CD8-positive, alpha-beta memory T cell (primary cell): Measurements from ENCODE around the gene HTN3. TPM values are rescaled to one million over a fixed set of nuclear protein-coding genes. Genes with fewer than 3 reads are reported as not detected.
"Not testable (repeated sequence)": the region's sequence is repeated elsewhere in the genome, so short reads cannot be mapped to it uniquely, and the experiment has no call there.

Experiments used
- CTCF ChIA-PET: fragments of 350-600 bp; sonication (Branson Sonifier 250); formaldehyde crosslinking; loops from one replicate; lab custom pipeline; 2021; ENCODE audit warnings: antibody characterized with exemption; lab: Charles Lee
- POLR2A ChIA-PET: fragments of 350-600 bp; sonication (Branson Sonifier 250); formaldehyde crosslinking; loops from one replicate; lab custom pipeline; 2021; ENCODE audit warnings: antibody characterized with exemption; lab: Charles Lee
- DNase-seq, 5 donors: peaks; one replicate each; pipeline versions ENCODE4 v3.0.0 to v3.0.0-alpha.2; 2020 to 2022; ENCODE audit warnings: mixed read lengths in 1 of 5
- H3K27ac ChIP-seq: one replicate; pipeline ENCODE4 v1.7.0; 2013; ENCODE audit warnings: low read depth, mild to moderate bottlenecking, low read length, moderate library complexity
- H3K27me3 ChIP-seq: 2 replicates; pipeline ENCODE4 v1.7.0; 2013; ENCODE audit warnings: low read length, mild to moderate bottlenecking; ENCODE audit not compliant: insufficient read depth, poor library complexity, severe bottlenecking
- H3K36me3 ChIP-seq: 2 replicates; pipeline ENCODE4 v1.7.0; 2013; ENCODE audit warnings: mild to moderate bottlenecking, low read length, moderate library complexity; ENCODE audit not compliant: insufficient read depth
- H3K4me1 ChIP-seq: 2 replicates; pipeline ENCODE4 v1.7.0; 2013; ENCODE audit warnings: mild to moderate bottlenecking, low read length, moderate library complexity; ENCODE audit not compliant: insufficient read depth
- H3K4me3 ChIP-seq: 2 replicates; pipeline ENCODE4 v1.7.0; 2013; ENCODE audit warnings: mild to moderate bottlenecking, low read length
- H3K9me3 ChIP-seq: 2 replicates; pipeline ENCODE4 v1.7.0; 2013; ENCODE audit warnings: mild to moderate bottlenecking, low read length
- H3K27ac Mint-ChIP-seq, 8 donors: one replicate each; pipeline ENCODE4 v1.8.0; 2020 to 2021; ENCODE audit warnings: mixed read lengths in 8 of 8, mild to moderate bottlenecking in 6 of 8, inconsistent platforms in 3 of 8, moderate library complexity in 3 of 8
- H3K27me3 Mint-ChIP-seq, 2 donors: one replicate each; pipeline ENCODE4 v1.8.0; 2020 to 2021; ENCODE audit warnings: mixed read lengths in 2 of 2, mild to moderate bottlenecking in 1 of 2, moderate library complexity in 1 of 2
- H3K36me3 Mint-ChIP-seq, 3 donors: one replicate each; pipeline ENCODE4 v1.8.0; 2020 to 2021; ENCODE audit warnings: mixed read lengths in 3 of 3, inconsistent platforms in 1 of 3, mild to moderate bottlenecking in 1 of 3
- H3K4me1 Mint-ChIP-seq, 3 donors: one replicate each; pipeline ENCODE4 v1.8.0; 2020 to 2021; ENCODE audit warnings: mixed read lengths in 3 of 3, inconsistent platforms in 1 of 3, mild to moderate bottlenecking in 1 of 3
- H3K4me3 Mint-ChIP-seq, 7 donors: one replicate each; pipeline ENCODE4 v1.8.0; 2020 to 2021; ENCODE audit warnings: mixed read lengths in 7 of 7, mild to moderate bottlenecking in 6 of 7, moderate library complexity in 4 of 7, inconsistent platforms in 2 of 7
- H3K9me3 Mint-ChIP-seq, 5 donors: one replicate each; pipeline ENCODE4 v1.8.0; 2020 to 2022; ENCODE audit warnings: mixed read lengths in 5 of 5, mild to moderate bottlenecking in 3 of 5, moderate library complexity in 2 of 5, inconsistent platforms in 1 of 5
- polyA plus RNA-seq: library from polyadenylated mRNA; unstranded; fragments of 300-500 nt; fragmentation: Illumina TruSeq; gene quantifications from one replicate; pipeline ENCODE4 v1.2.3, GENCODE V29; 2021
- total RNA-seq, 2 experiments: library from RNA; stranded (reverse); gene quantifications; one replicate each; pipeline ENCODE4 v1.2.3, GENCODE V29; 2021

HTN3 gene
- total and polyA plus RNA-seq, 3 experiments from 2014 or later: not detected

DNA sequence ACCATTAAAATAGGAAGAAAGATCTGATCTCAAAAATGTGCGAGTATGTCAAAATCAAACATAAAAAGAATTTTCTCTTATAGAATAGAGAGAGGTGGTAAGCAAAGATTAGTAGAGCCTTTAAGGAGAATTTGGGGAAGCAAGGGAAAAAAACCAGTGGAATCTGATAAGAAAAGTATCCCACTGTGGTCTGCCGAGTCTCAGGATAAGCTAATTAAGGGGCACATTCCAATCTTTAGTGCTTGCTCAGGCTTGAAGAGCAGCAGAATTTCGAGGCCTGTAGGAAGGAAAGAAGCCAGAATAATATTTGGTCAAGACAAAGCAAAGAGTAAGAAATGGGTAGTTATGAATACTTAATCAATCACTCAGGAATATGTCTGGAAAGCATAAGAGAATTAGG, 19.5 kb upstream of the HTN3 start:
- no peaks in the 10 kb centered on the region for H3K27me3 Mint-ChIP-seq
- H3K36me3 Mint-ChIP-seq: no peaks in the 10 kb centered on the region
- ChIA-PET CTCF (no interaction called here), POLR2A (no interaction called here)
- H3K4me3 ChIP-seq: no peak overlapping the region
- H3K27ac Mint-ChIP-seq: no peak overlapping the region
- no peaks in the 10 kb centered on the region for H3K4me1 Mint-ChIP-seq
- H3K27ac ChIP-seq: no peak overlapping the region
- peaks cover 0 to 11% (median 5%) of the 10 kb centered on the region in 5 donors for H3K9me3 Mint-ChIP-seq
- no peaks in the 10 kb centered on the region for H3K27me3 ChIP-seq
- H3K4me1 ChIP-seq: no peaks in the 10 kb centered on the region
- DNase-seq: no peak
- no peak overlapping the region for H3K4me3 Mint-ChIP-seq
- no peaks in the 10 kb centered on the region for H3K36me3 ChIP-seq
- no peaks in the 10 kb centered on the region for H3K9me3 ChIP-seq

DNA sequence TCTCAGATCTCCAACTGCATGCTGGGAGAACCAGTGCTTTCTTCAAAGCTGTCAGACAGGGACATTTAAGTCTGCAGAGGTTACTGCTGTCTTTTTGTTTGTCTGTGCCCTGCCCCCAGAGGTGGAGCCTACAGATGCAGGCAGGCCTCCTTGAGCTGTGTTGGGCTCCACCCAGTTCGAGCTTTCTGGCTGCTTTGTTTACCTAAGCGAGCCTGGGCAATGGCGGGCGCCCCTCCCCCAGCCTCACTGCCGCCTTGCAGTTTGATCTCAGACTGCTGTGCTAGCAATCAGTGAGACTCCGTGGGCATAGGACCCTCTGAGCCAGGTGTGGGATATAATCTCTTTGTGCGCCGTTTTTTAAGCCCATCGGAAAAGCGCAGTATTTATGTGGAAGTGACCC, 9.3 kb upstream of the HTN3 start:
- H3K4me1 Mint-ChIP-seq, H3K9me3 ChIP-seq, H3K9me3 Mint-ChIP-seq, H3K4me3 ChIP-seq, DNase-seq, H3K27ac Mint-ChIP-seq, H3K4me1 ChIP-seq, H3K27me3 Mint-ChIP-seq, H3K27me3 ChIP-seq, H3K36me3 ChIP-seq, POLR2A ChIA-PET, H3K36me3 Mint-ChIP-seq, H3K4me3 Mint-ChIP-seq, H3K27ac ChIP-seq, CTCF ChIA-PET: not testable (repeated sequence)

DNA sequence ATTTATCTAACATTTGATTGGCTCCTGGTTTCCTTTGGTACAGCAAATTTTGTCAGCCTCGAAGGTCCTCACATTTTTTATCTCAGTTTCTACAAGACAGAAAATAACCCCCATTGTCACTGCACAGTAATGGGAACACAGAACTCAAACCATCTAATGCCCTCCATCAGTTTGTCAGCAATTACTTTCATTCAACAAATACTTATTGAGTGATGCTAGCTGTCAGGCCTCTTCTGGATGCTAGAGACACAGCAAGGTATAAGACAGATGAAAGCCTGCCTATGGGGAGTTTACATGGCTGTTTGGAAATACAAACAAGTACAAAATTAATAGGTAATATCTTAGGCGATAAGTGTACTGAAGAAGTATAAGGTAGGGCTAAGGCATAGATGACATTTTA, 5.0 kb upstream of the HTN3 start:
- no peak for DNase-seq
- Mint-ChIP-seq H3K27me3 (no peaks in the 10 kb centered on the region), H3K9me3 (peaks cover 0 to 6% (median 0%) of the 10 kb centered on the region in 5 donors), H3K4me1 (no peaks in the 10 kb centered on the region), H3K36me3 (no peaks in the 10 kb centered on the region), H3K27ac (no peak overlapping the region), H3K4me3 (no peak overlapping the region)
- H3K4me1 ChIP-seq: no peaks in the 10 kb centered on the region
- no peak overlapping the region for H3K4me3 ChIP-seq
- ChIA-PET POLR2A (no interaction called here), CTCF (no interaction called here)
- H3K27ac ChIP-seq: no peak overlapping the region
- H3K27me3 ChIP-seq: no peaks in the 10 kb centered on the region
- no peaks in the 10 kb centered on the region for H3K36me3 ChIP-seq
- no peaks in the 10 kb centered on the region for H3K9me3 ChIP-seq

DNA sequence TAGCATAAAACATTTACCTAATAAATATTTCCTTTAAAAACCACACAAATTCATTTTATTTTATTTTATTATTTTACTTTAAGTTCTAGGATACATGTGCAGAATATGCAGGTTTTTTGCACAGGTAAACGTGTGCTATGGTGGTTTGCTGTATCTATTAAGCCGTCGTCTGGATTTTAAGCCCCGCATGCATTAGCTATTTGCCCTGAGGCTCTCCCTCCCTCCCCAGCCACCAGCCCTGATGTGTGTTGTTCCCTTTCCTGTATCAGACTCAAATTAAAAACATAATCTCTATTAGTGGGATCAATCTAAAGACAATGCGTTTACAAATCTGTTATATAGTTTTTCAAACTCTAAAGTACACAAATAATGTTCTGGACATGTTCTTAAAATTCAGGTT, 1.2 kb upstream of the HTN3 start:
- Mint-ChIP-seq H3K9me3 (peaks cover 0 to 6% (median 0%) of the 10 kb centered on the region in 5 donors), H3K27me3 (no peaks in the 10 kb centered on the region), H3K27ac (no peak overlapping the region), H3K4me1 (no peaks in the 10 kb centered on the region), H3K4me3 (no peak overlapping the region), H3K36me3 (no peaks in the 10 kb centered on the region)
- H3K4me1 ChIP-seq: no peaks in the 10 kb centered on the region
- no peak overlapping the region for H3K4me3 ChIP-seq
- H3K36me3 ChIP-seq: no peaks in the 10 kb centered on the region
- H3K9me3 ChIP-seq: no peaks in the 10 kb centered on the region
- no peaks in the 10 kb centered on the region for H3K27me3 ChIP-seq
- ChIA-PET POLR2A (no interaction called here), CTCF (no interaction called here)
- DNase-seq: no peak
- no peak overlapping the region for H3K27ac ChIP-seq

DNA sequence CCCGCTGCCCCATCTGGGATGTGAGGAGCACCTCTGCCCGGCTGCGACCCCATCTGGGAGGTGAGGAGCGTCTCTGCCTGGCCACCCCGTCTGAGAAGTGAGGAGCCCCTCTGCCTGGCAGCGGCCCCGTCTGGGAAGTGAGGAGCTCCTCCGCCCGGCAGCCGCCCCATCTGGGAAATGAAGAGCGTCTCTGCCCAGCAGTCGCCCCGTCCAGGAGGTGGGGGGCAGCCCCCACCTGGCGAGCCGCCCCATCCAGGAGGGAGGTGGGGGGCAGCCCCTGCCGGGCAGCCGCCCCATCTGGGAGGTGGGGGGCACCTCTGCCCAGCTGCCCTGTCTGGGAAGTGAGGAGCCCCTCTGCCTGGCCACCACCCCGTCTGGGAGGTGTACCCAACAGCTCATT, 9.3 kb downstream of the HTN3 start:
- DNase-seq, CTCF ChIA-PET, H3K4me1 ChIP-seq, H3K4me1 Mint-ChIP-seq, H3K36me3 ChIP-seq, H3K36me3 Mint-ChIP-seq, H3K4me3 ChIP-seq, POLR2A ChIA-PET, H3K27ac Mint-ChIP-seq, H3K27me3 ChIP-seq, H3K27me3 Mint-ChIP-seq, H3K4me3 Mint-ChIP-seq, H3K27ac ChIP-seq, H3K9me3 ChIP-seq: not testable (repeated sequence)
- H3K9me3 Mint-ChIP-seq: peaks cover 10 to 19% (median 14%) of the 10 kb centered on the region in 5 donors

DNA sequence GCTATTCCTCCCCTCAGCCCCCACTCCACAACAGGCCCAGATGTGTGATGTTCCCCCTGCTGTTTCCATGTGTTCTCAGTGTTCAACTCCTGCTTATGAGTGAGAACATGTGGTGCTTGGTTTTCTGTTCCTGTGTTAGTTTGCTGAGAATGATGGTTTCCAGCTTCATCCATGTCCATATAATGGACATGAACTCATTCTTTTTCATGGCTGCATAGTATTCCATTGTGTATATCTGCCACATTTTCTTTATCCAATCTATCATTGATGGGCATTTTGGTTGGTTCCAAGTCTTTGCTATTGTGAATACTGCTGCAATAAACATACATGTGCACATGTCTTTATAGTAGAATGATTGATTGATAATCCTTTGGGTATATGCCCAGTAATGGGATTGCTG, 11.7 kb downstream of the HTN3 start:
- H3K27me3 ChIP-seq, H3K4me3 Mint-ChIP-seq, H3K4me1 ChIP-seq, H3K4me1 Mint-ChIP-seq, H3K4me3 ChIP-seq, H3K36me3 ChIP-seq, H3K36me3 Mint-ChIP-seq, H3K27me3 Mint-ChIP-seq, H3K27ac Mint-ChIP-seq, H3K27ac ChIP-seq, H3K9me3 ChIP-seq, POLR2A ChIA-PET, CTCF ChIA-PET, DNase-seq: not testable (repeated sequence)
- H3K9me3 Mint-ChIP-seq: peaks cover 8 to 17% (median 11%) of the 10 kb centered on the region in 5 donors

DNA sequence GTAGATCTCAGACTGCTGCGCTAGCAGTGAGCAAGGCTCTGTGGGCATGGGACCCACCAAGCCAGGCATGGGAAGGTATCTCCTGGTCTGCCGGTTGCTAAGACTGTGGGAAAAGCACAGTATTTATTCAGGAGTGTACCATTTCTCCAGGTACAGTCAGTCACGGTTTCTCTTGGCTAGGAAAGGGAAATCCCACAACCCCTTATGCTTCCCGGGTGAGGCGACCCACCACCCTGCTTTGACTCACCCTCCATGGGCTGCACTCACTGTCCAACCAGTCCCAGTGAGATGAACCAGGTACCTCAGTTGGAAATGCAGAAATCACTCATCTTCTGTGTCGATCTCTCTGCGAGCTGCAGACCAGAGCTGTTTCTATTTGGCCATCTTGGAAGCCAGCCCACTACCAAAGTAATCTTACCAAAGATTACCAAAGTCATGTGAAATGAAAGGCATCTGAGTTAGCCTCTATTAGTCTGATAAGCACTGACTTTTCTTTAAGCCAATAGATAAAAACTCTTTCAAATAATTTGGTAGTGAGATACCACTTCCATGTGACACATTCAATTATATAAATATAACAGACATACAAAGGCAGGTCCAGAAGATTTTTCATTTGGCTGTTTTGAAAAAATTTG, 13.5 kb downstream of the HTN3 start:
- Mint-ChIP-seq H3K36me3 (no peaks in the 10 kb centered on the region), H3K27me3 (no peaks in the 10 kb centered on the region), H3K4me3 (no peak overlapping the region), H3K27ac (no peak overlapping the region), H3K4me1 (no peaks in the 10 kb centered on the region), H3K9me3 (peaks cover 8 to 13% (median 11%) of the 10 kb centered on the region in 5 donors)
- H3K4me1 ChIP-seq: no peaks in the 10 kb centered on the region
- no peaks in the 10 kb centered on the region for H3K36me3 ChIP-seq
- DNase-seq: no peak
- ChIA-PET CTCF (no interaction called here), POLR2A (no interaction called here)
- H3K27me3 ChIP-seq: no peaks in the 10 kb centered on the region
- H3K9me3 ChIP-seq: no peaks in the 10 kb centered on the region
- no peak overlapping the region for H3K27ac ChIP-seq
- H3K4me3 ChIP-seq: no peak overlapping the region

DNA sequence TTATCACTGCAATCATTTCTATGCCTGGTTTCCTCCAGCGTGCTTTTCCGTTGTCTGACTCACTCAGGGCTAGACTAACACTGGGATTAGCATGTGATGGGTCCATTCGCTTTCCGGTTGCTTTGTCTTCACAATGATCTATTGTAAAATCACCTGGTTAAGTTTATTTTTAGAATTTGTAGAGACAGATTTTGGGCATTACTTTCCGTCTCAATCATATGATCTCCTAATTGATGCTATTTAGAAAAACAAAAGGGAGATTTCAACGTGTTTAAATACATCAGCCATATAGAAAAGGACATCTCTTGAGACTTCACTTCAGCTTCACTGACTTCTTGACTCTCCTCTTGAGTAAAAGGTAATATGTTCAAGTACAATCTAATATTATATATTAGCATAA, 21.9 kb downstream of the HTN3 start, which contains the start of gene HTN1:
TSS of gene HTN1 (plus strand) at position 301 of the 400 bp plus-strand sequence. CDS start 2,639 bp downstream, outside the sequence.
- CTCF ChIA-PET, H3K9me3 Mint-ChIP-seq, H3K4me1 ChIP-seq, H3K27ac Mint-ChIP-seq, H3K4me1 Mint-ChIP-seq, H3K4me3 ChIP-seq, DNase-seq, POLR2A ChIA-PET, H3K27me3 ChIP-seq, H3K36me3 Mint-ChIP-seq, H3K36me3 ChIP-seq, H3K9me3 ChIP-seq, H3K4me3 Mint-ChIP-seq, H3K27me3 Mint-ChIP-seq, H3K27ac ChIP-seq: not testable (repeated sequence)

DNA sequence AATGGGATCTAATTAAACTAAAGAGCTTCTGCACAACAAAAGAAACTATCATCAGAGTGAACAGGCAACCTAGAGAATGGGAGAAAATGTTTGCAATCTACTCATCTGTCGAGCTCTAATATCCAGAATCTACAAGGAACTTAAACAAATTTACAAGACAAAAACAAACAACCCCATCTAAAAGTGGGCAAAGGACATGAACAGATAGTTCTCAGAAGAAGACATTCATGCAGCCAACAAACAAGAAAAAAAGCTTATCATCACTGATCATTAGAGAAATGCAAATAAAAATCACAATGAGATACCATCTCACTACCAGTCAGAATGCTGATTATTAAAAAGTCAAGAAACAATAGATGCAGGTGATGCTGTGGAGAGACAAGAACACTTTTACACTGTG, 28.3 kb downstream of the HTN3 start:
- peaks cover 0 to 11% (median 6%) of the 10 kb centered on the region in 5 donors for H3K9me3 Mint-ChIP-seq
- CTCF ChIA-PET, H3K36me3 Mint-ChIP-seq, H3K27me3 ChIP-seq, H3K36me3 ChIP-seq, H3K4me3 ChIP-seq, H3K27me3 Mint-ChIP-seq, H3K9me3 ChIP-seq, H3K4me1 Mint-ChIP-seq, H3K4me3 Mint-ChIP-seq, POLR2A ChIA-PET, H3K27ac ChIP-seq, H3K27ac Mint-ChIP-seq, H3K4me1 ChIP-seq, DNase-seq: not testable (repeated sequence)
